ENCODE results near the gene AMPD2. TPM values are rescaled to one million over a fixed set of nuclear protein-coding genes. Genes with fewer than 3 reads are reported as not detected.

Gene AMPD2
- total RNA-seq, 1 experiment from 2014 or later = 34.0 TPM

GRCh38 chr1:109655615-109656519 is 36.2 kb downstream of the AMPD2 start, which contains the start of gene GSTM4:
TSS of gene GSTM4 (plus strand) at chr1:109656099. CDS start at chr1:109656390, 291 bp downstream.
- Mint-ChIP-seq H3K9me3 (ENCODE audit: low read depth, unreplicated experiment) (no peaks in the 10 kb centered on the region), H3K27me3 (ENCODE audit: unreplicated experiment) (no peaks in the 10 kb centered on the region), H3K27ac (ENCODE audit: unreplicated experiment) (no peak within 1 kb of the TSS), H3K4me1 (ENCODE audit: low read depth, unreplicated experiment) (peaks cover 36% of the 10 kb centered on the region), H3K36me3 (ENCODE audit: insufficient read depth, unreplicated experiment) (peaks cover 25% of the 10 kb centered on the region), H3K4me3 (ENCODE audit: low read depth, unreplicated experiment) (peak within 1 kb of the TSS; percentile 86)
- intact Hi-C loops (cut with micrococcal nuclease; ENCODE audit: unreplicated experiment) = no loop called here
- CTCF ChIA-PET = interaction anchor here (0.6 to 1.6 kb wide), 4 partner anchors 10 to 16 kb away, joined by 3 to 7 read pairs (median 5); no protein-coding TSS in a partner anchor
- no TSS peak for BruUV-seq (replicated peaks)
- peak; percentile 65 for DNase-seq
- TF ChIP-seq CTCF (IDR thresholded peaks at IDR 0.05; ENCODE audit: unreplicated experiment) = no peak

GRCh38 chr1:109657395-109657794 is 37.8 kb downstream of the AMPD2 start:
- DNase-seq = no peak
- no peaks in the 10 kb centered on the region for H3K27me3 Mint-ChIP-seq (ENCODE audit: unreplicated experiment)
- no peak overlapping the region for H3K4me3 Mint-ChIP-seq (ENCODE audit: low read depth, unreplicated experiment)
- no peak for TF ChIP-seq CTCF (IDR thresholded peaks at IDR 0.05; ENCODE audit: unreplicated experiment)
- H3K27ac Mint-ChIP-seq (ENCODE audit: unreplicated experiment) = no peak overlapping the region
- CTCF ChIA-PET = no interaction called here
- intact Hi-C loops (cut with micrococcal nuclease; ENCODE audit: unreplicated experiment) = no loop called here
- H3K36me3 Mint-ChIP-seq (ENCODE audit: insufficient read depth, unreplicated experiment) = peaks cover 25% of the 10 kb centered on the region
- no peaks in the 10 kb centered on the region for H3K9me3 Mint-ChIP-seq (ENCODE audit: low read depth, unreplicated experiment)
- H3K4me1 Mint-ChIP-seq (ENCODE audit: low read depth, unreplicated experiment) = peaks cover 32% of the 10 kb centered on the region
- no TSS peak for BruUV-seq (replicated peaks)

GRCh38 chr1:109657970-109658369 is 38.3 kb downstream of the AMPD2 start:
- H3K36me3 Mint-ChIP-seq (ENCODE audit: insufficient read depth, unreplicated experiment) = peaks cover 25% of the 10 kb centered on the region

GRCh38 chr1:109658533-109659042 is 39.0 kb downstream of the AMPD2 start:
- Mint-ChIP-seq H3K36me3 (ENCODE audit: insufficient read depth, unreplicated experiment) (peaks cover 25% of the 10 kb centered on the region), H3K4me1 (ENCODE audit: low read depth, unreplicated experiment) (peaks cover 32% of the 10 kb centered on the region), H3K27ac (ENCODE audit: unreplicated experiment) (no peak overlapping the region), H3K4me3 (ENCODE audit: low read depth, unreplicated experiment) (no peak overlapping the region), H3K27me3 (ENCODE audit: unreplicated experiment) (no peaks in the 10 kb centered on the region), H3K9me3 (ENCODE audit: low read depth, unreplicated experiment) (no peaks in the 10 kb centered on the region)
- TF ChIP-seq CTCF (IDR thresholded peaks at IDR 0.05; ENCODE audit: unreplicated experiment) = no peak
- intact Hi-C loops (cut with micrococcal nuclease; ENCODE audit: unreplicated experiment) = no loop called here
- CTCF ChIA-PET = no interaction called here
- no TSS peak for BruUV-seq (replicated peaks)
- DNase-seq = no peak

More at GRCh38 chr1:109657970-109658369, 38.3 kb downstream of the AMPD2 start:
- H3K27me3 Mint-ChIP-seq (ENCODE audit: unreplicated experiment) = no peaks in the 10 kb centered on the region
- H3K9me3 Mint-ChIP-seq (ENCODE audit: low read depth, unreplicated experiment) = no peaks in the 10 kb centered on the region
- intact Hi-C loops (cut with micrococcal nuclease; ENCODE audit: unreplicated experiment) = no loop called here
- H3K4me3 Mint-ChIP-seq (ENCODE audit: low read depth, unreplicated experiment) = no peak overlapping the region
- no peak overlapping the region for H3K27ac Mint-ChIP-seq (ENCODE audit: unreplicated experiment)
- DNase-seq = no peak
- no TSS peak for BruUV-seq (replicated peaks)
- TF ChIP-seq CTCF (IDR thresholded peaks at IDR 0.05; ENCODE audit: unreplicated experiment) = no peak
- peaks cover 32% of the 10 kb centered on the region for H3K4me1 Mint-ChIP-seq (ENCODE audit: low read depth, unreplicated experiment)
- CTCF ChIA-PET = no interaction called here

Measured in Calu3 (cell line).